NCI-H69 (cell line): ENCODE results near the gene NUP43.
"Not testable (repeated sequence)": the region's sequence is repeated elsewhere in the genome, so short reads cannot be mapped to it uniquely, and the experiment has no call there.

Experiments used
- DNase-seq: peaks from one replicate; lab custom pipeline; 2025; lab: John Stamatoyannopoulos, UW

NUP43 gene

GRCh38 chr6:149749082-149749593 is 2.8 kb upstream of the NUP43 start:
- not testable (repeated sequence) for DNase-seq

- DNase-seq: not testable (repeated sequence)
These were observed 1.1 kb downstream of the NUP43 start for GRCh38 chr6:149745252-149745651.

- DNase-seq: no peak
These were observed 11.4 kb downstream of the NUP43 start for GRCh38 chr6:149734915-149735314.

GRCh38 chr6:149733089-149733720 is 13.1 kb downstream of the NUP43 start:
- no peak for DNase-seq

GRCh38 chr6:149729824-149730223 is 16.5 kb downstream of the NUP43 start:
- DNase-seq: no peak

GRCh38 chr6:149728499-149729234 is 17.7 kb downstream of the NUP43 start:
- no peak for DNase-seq

- no peak for DNase-seq
These were observed 18.4 kb downstream of the NUP43 start for GRCh38 chr6:149727793-149728498.

GRCh38 chr6:149725785-149726184 is 20.5 kb downstream of the NUP43 start:
- no peak for DNase-seq

- DNase-seq: peak; percentile 69
These were observed 22.4 kb downstream of the NUP43 start for GRCh38 chr6:149723771-149724417.

GRCh38 chr6:149723262-149723661 is 23.1 kb downstream of the NUP43 start:
- no peak for DNase-seq

- DNase-seq: no peak
These were observed 26.8 kb downstream of the NUP43 start for GRCh38 chr6:149719531-149719930.

GRCh38 chr6:149717588-149718458 is 28.5 kb downstream of the NUP43 start, which contains the start of gene LATS1:
TSS of gene LATS1 (minus strand) at chr6:149718101. CDS start at chr6:149702126, 15,975 bp downstream.
- peak; percentile 94 for DNase-seq

GRCh38 chr6:149717255-149717587 is 29.1 kb downstream of the NUP43 start:
- no peak for DNase-seq

- DNase-seq: no peak
These were observed 30.0 kb downstream of the NUP43 start for GRCh38 chr6:149716181-149716963.

- no peak for DNase-seq
These were observed 31.9 kb downstream of the NUP43 start for GRCh38 chr6:149714442-149714841.

- DNase-seq: no peak
These were observed 34.6 kb downstream of the NUP43 start for GRCh38 chr6:149711711-149712110.

- no peak for DNase-seq
These were observed 44.6 kb downstream of the NUP43 start for GRCh38 chr6:149701714-149702113.

GRCh38 chr6:149699150-149699549 is 47.2 kb downstream of the NUP43 start:
- no peak for DNase-seq

- DNase-seq: no peak
These were observed 48.2 kb downstream of the NUP43 start for GRCh38 chr6:149698175-149698574.

- DNase-seq: no peak
These were observed 49.4 kb downstream of the NUP43 start for GRCh38 chr6:149696901-149697300.
